Measurements from ENCODE around the gene PLN.

Gene PLN

GRCh38 chr6:118580585-118581419, 32.7 kb downstream of the PLN start:
- H3K36me3 ChIP-seq (ENCODE audit: control insufficient read depth, low read length), result no peaks in the 10 kb centered on the region
- no peaks in the 10 kb centered on the region for H3K27me3 ChIP-seq (ENCODE audit: control insufficient read depth, low read length)
- no peaks in the 10 kb centered on the region for H4K20me1 ChIP-seq (ENCODE audit: control insufficient read depth, insufficient read depth, low read depth, low read length)
- no peaks in the 10 kb centered on the region for H3K4me1 ChIP-seq (ENCODE audit: control insufficient read depth, low read length)
- no peak overlapping the region for H3K4me2 ChIP-seq (ENCODE audit: low read length)
- H3K79me2 ChIP-seq (ENCODE audit: control insufficient read depth, low read length), result no peaks in the 10 kb centered on the region
- H3K27ac ChIP-seq (ENCODE audit: low read depth, low read length), result no peak overlapping the region
- H3K9me3 ChIP-seq (ENCODE audit: control insufficient read depth, insufficient read depth, low read length), result peaks cover 29% of the 10 kb centered on the region
- TF ChIP-seq CTCF (IDR thresholded peaks at IDR 0.05; ENCODE audit: low read depth, low read length, poor library complexity, severe bottlenecking) (peak; percentile 74), EZH2phosphoT487 (IDR thresholded peaks at IDR 0.05; ENCODE audit: borderline replicate concordance, low read length) (no peak)
- no peaks in the 10 kb centered on the region for H3K9me2 ChIP-seq (replicated peaks; ENCODE audit: control insufficient read depth, low read length)
- no peaks in the 10 kb centered on the region for H3F3A ChIP-seq (ENCODE audit: control insufficient read depth, insufficient read depth)
- H3K4me3 ChIP-seq (ENCODE audit: low read length), result no peak overlapping the region

- Histone ChIP-seq H3F3A (ENCODE audit: control insufficient read depth, insufficient read depth) (no peaks in the 10 kb centered on the region), H3K4me1 (ENCODE audit: control insufficient read depth, low read length) (no peaks in the 10 kb centered on the region), H3K79me2 (ENCODE audit: control insufficient read depth, low read length) (no peaks in the 10 kb centered on the region), H3K27me3 (ENCODE audit: control insufficient read depth, low read length) (no peaks in the 10 kb centered on the region), H4K20me1 (ENCODE audit: control insufficient read depth, insufficient read depth, low read depth, low read length) (no peaks in the 10 kb centered on the region), H3K4me2 (ENCODE audit: low read length) (no peak overlapping the region), H3K4me3 (ENCODE audit: low read length) (no peak overlapping the region), H3K27ac (ENCODE audit: low read depth, low read length) (no peak overlapping the region), H3K9me2 (replicated peaks; ENCODE audit: control insufficient read depth, low read length) (no peaks in the 10 kb centered on the region), H3K36me3 (ENCODE audit: control insufficient read depth, low read length) (no peaks in the 10 kb centered on the region), H3K9me3 (ENCODE audit: control insufficient read depth, insufficient read depth, low read length) (peaks cover 28% of the 10 kb centered on the region)
- TF ChIP-seq EZH2phosphoT487 (IDR thresholded peaks at IDR 0.05; ENCODE audit: borderline replicate concordance, low read length), result no peak
- no peak for TF ChIP-seq CTCF (IDR thresholded peaks at IDR 0.05; ENCODE audit: low read depth, low read length, poor library complexity, severe bottlenecking)
Measured at GRCh38 chr6:118581489-118581959, 33.4 kb downstream of the PLN start.

DNA sequence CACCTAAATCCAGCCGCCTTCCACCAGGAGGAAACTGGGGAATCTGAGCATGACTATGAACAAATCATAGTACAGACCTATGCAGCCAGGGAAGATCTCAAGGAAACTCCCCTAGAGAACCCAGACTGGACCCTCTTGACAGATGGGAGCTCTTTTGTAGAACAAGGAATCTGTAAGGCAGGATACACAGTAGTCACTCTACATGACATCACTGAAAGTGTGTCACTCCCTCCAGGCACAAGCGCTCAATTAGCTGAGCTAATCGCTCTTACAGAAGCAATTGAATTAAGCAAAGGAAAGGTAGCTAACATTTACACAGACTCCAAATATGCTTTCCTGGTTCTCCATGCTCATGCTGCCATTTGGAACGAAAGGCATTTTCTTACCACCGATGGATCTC, 36.8 kb downstream of the PLN start:
- no peaks in the 10 kb centered on the region for H3K79me2 ChIP-seq (ENCODE audit: control insufficient read depth, low read length)
- H4K20me1 ChIP-seq (ENCODE audit: control insufficient read depth, insufficient read depth, low read depth, low read length), result no peaks in the 10 kb centered on the region
- H3K9me3 ChIP-seq (ENCODE audit: control insufficient read depth, insufficient read depth, low read length), result peaks cover 8% of the 10 kb centered on the region
- TF ChIP-seq EZH2phosphoT487 (IDR thresholded peaks at IDR 0.05; ENCODE audit: borderline replicate concordance, low read length), result no peak
- TF ChIP-seq CTCF (IDR thresholded peaks at IDR 0.05; ENCODE audit: low read depth, low read length, poor library complexity, severe bottlenecking), result no peak
- no peak overlapping the region for H3K27ac ChIP-seq (ENCODE audit: low read depth, low read length)
- no peaks in the 10 kb centered on the region for H3K4me1 ChIP-seq (ENCODE audit: control insufficient read depth, low read length)
- no peak overlapping the region for H3K4me3 ChIP-seq (ENCODE audit: low read length)
- H3K27me3 ChIP-seq (ENCODE audit: control insufficient read depth, low read length), result no peaks in the 10 kb centered on the region
- no peaks in the 10 kb centered on the region for H3K36me3 ChIP-seq (ENCODE audit: control insufficient read depth, low read length)
- no peaks in the 10 kb centered on the region for H3F3A ChIP-seq (ENCODE audit: control insufficient read depth, insufficient read depth)
- no peaks in the 10 kb centered on the region for H3K9me2 ChIP-seq (replicated peaks; ENCODE audit: control insufficient read depth, low read length)
- H3K4me2 ChIP-seq (ENCODE audit: low read length), result no peak overlapping the region

Measured in DOHH2 (cell line).